Neural cell (in vitro differentiated cells): ENCODE results near the gene TDRD3. TPM values are rescaled to one million over a fixed set of nuclear protein-coding genes. Genes with fewer than 3 reads are reported as not detected.

Source experiments
- H2AFZ ChIP-seq: fragments of 200-600, 300-800 bp; sonication (generic), shearing (Covaris generic); 2 replicates; pipeline ENCODE4 v1.6.0; 2014; ENCODE audit warnings: low read depth, mild to moderate bottlenecking, antibody characterized with exemption, low read length, moderate library complexity
- H3F3A ChIP-seq: fragments of 200-600 bp; shearing (Covaris generic); 2 replicates; pipeline ENCODE4 v1.6.1; 2016; ENCODE audit warnings: mild to moderate bottlenecking, moderate library complexity, mixed read lengths, antibody characterized with exemption, low read length; ENCODE audit not compliant: insufficient read depth, poor library complexity, severe bottlenecking
- H3K27ac ChIP-seq: fragments of 200-600, 300-800 bp; sonication (generic), shearing (Covaris generic); 2 replicates; pipeline ENCODE4 v1.5.1; 2014; ENCODE audit warnings: mild to moderate bottlenecking, low read length, moderate library complexity
- H3K27me3 ChIP-seq: fragments of 300-800, 200-600 bp; sonication (generic), shearing (Covaris generic); 2 replicates; pipeline ENCODE4 v1.6.0; 2014; ENCODE audit warnings: mild to moderate bottlenecking, low read depth, low read length, moderate library complexity; ENCODE audit not compliant: insufficient read depth
- H3K36me3 ChIP-seq: fragments of 300-800, 200-600 bp; sonication (generic), shearing (Covaris generic); 2 replicates; pipeline ENCODE4 v1.5.1; 2014; ENCODE audit warnings: mild to moderate bottlenecking, antibody characterized with exemption, low read length, moderate library complexity; ENCODE audit not compliant: insufficient read depth
- H3K4me2 ChIP-seq: fragments of 300-800, 200-600 bp; sonication (generic), shearing (Covaris generic); 2 replicates; pipeline ENCODE4 v1.6.0; 2014; ENCODE audit warnings: mild to moderate bottlenecking, low read length
- H3K4me3 ChIP-seq: fragments of 300-800, 200-600 bp; sonication (generic), shearing (Covaris generic); 2 replicates; pipeline ENCODE4 v1.5.1; 2014; ENCODE audit warnings: mild to moderate bottlenecking, low read length, moderate library complexity
- H3K79me2 ChIP-seq: fragments of 200-600 bp; shearing (Covaris generic); replicated peaks from 2 replicates; pipeline ENCODE4 v1.6.0; 2014; ENCODE audit warnings: mild to moderate bottlenecking, low read length, moderate library complexity; ENCODE audit not compliant: insufficient read depth
- H3K9ac ChIP-seq: fragments of 300-800, 200-600 bp; sonication (generic), shearing (Covaris generic); 2 replicates; pipeline ENCODE4 v1.6.1; 2016; ENCODE audit warnings: mild to moderate bottlenecking, low read length, mixed read lengths
- H3K9me2 ChIP-seq: fragments of 200-600 bp; shearing (Covaris generic); 2 replicates; pipeline ENCODE4 v1.6.1; 2016; ENCODE audit warnings: mild to moderate bottlenecking, low read length, mixed read lengths; ENCODE audit not compliant: insufficient read depth
- H3K9me3 ChIP-seq: fragments of 200-600, 300-800 bp; sonication (generic), shearing (Covaris generic); 2 replicates; pipeline ENCODE4 v1.6.1; 2016; ENCODE audit warnings: mild to moderate bottlenecking, mixed run types, low read length, moderate library complexity, mixed read lengths
- H4K20me1 ChIP-seq: fragments of 200-600 bp; shearing (Covaris generic); 2 replicates; pipeline ENCODE4 v1.6.1; 2016; ENCODE audit warnings: mild to moderate bottlenecking, mixed run types; ENCODE audit not compliant: insufficient read depth
- EP300 ChIP-seq: fragments of 450-650 bp; conservative IDR thresholded peaks from 2 replicates; pipeline ENCODE4 v1.6.1; 2014; ENCODE audit warnings: antibody characterized with exemption, mild to moderate bottlenecking, moderate library complexity; ENCODE audit not compliant: poor library complexity, severe bottlenecking
- EZH2 ChIP-seq: fragments of 200-600, 300-800 bp; shearing (Covaris generic), sonication (generic); IDR thresholded peaks from 2 replicates; pipeline ENCODE4 v1.6.1; 2014; ENCODE audit warnings: antibody characterized with exemption, low read length, borderline replicate concordance, mild to moderate bottlenecking; ENCODE audit not compliant: insufficient read depth, poor library complexity, severe bottlenecking
- MXI1 ChIP-seq: fragments of 450-650 bp; conservative IDR thresholded peaks from 2 replicates; pipeline ENCODE4 v1.6.1; 2014; ENCODE audit warnings: antibody characterized with exemption, mild to moderate bottlenecking; ENCODE audit not compliant: poor library complexity, severe bottlenecking
- POLR2AphosphoS5 ChIP-seq: IDR thresholded peaks from 2 replicates; pipeline ENCODE4 v1.6.1; 2012
- RAD21 ChIP-seq: fragments of 450-650 bp; conservative IDR thresholded peaks from 2 replicates; pipeline ENCODE4 v1.6.1; 2014; ENCODE audit warnings: antibody characterized with exemption, mild to moderate bottlenecking, moderate library complexity
- SMC3 ChIP-seq: fragments of 450-650 bp; conservative IDR thresholded peaks from 2 replicates; pipeline ENCODE4 v1.6.1; 2014; ENCODE audit warnings: antibody characterized with exemption, mild to moderate bottlenecking, moderate library complexity; ENCODE audit not compliant: poor library complexity
- TAF1 ChIP-seq: IDR thresholded peaks from 2 replicates; pipeline ENCODE4 v1.6.1; 2012; ENCODE audit warnings: low read depth
- polyA plus RNA-seq: library from polyadenylated mRNA; depleted of rRNA; stranded (reverse); fragments of >200 nt; gene quantifications from 2 replicates; pipeline ENCODE4 v1.2.3, GENCODE V29; 2014
- TF ChIP-seq, protein P1 (sequence below): fragments of 450-650 bp; IDR thresholded peaks from 2 replicates; pipeline ENCODE4 v1.5.1; 2014; ENCODE audit warnings: antibody characterized with exemption, mild to moderate bottlenecking, moderate library complexity; ENCODE audit not compliant: poor library complexity, severe bottlenecking
- TF ChIP-seq, protein P2 (sequence below): IDR thresholded peaks from 2 replicates; pipeline ENCODE4 v1.6.1; 2012; ENCODE audit warnings: borderline replicate concordance

The TDRD3 gene
- polyA plus RNA-seq, 1 donor from 2014 or later, result 10.0 TPM

DNA sequence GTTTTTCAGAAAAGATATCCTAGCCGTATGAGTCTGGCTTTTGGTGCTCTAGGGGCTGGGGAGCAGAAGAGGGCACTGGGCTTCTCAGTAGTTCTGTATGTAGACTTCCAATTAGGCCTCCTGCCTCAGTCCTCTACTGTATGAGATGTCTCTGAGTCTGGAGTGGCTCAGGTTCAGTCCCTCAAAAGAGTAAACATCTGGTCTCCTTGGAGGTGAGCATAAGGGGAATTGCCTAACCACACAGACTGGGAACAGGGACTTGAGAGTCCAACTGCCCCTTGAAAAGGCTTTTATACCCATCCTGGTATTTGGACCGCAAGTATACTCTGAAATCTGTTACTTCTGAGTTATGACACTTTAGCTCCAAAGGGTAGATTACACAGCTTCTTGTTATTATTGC is 214.5 kb downstream of the TDRD3 start:
- Histone ChIP-seq H3K27ac (no peak overlapping the region), H3F3A (no peaks in the 10 kb centered on the region), H3K79me2 (no peaks in the 10 kb centered on the region), H3K9me3 (no peaks in the 10 kb centered on the region), H3K4me2 (no peak overlapping the region), H4K20me1 (no peaks in the 10 kb centered on the region), H3K36me3 (no peaks in the 10 kb centered on the region), H3K9ac (no peak overlapping the region), H3K27me3 (no peaks in the 10 kb centered on the region), H2AFZ (no peak overlapping the region), H3K4me3 (no peak overlapping the region), H3K9me2 (no peaks in the 10 kb centered on the region)
- no peak for TF ChIP-seq TAF1
- no peak for TF ChIP-seq SMC3
- TF ChIP-seq, protein P1, sequence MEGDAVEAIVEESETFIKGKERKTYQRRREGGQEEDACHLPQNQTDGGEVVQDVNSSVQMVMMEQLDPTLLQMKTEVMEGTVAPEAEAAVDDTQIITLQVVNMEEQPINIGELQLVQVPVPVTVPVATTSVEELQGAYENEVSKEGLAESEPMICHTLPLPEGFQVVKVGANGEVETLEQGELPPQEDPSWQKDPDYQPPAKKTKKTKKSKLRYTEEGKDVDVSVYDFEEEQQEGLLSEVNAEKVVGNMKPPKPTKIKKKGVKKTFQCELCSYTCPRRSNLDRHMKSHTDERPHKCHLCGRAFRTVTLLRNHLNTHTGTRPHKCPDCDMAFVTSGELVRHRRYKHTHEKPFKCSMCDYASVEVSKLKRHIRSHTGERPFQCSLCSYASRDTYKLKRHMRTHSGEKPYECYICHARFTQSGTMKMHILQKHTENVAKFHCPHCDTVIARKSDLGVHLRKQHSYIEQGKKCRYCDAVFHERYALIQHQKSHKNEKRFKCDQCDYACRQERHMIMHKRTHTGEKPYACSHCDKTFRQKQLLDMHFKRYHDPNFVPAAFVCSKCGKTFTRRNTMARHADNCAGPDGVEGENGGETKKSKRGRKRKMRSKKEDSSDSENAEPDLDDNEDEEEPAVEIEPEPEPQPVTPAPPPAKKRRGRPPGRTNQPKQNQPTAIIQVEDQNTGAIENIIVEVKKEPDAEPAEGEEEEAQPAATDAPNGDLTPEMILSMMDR, result no peak
- no peak for TF ChIP-seq EP300
- TF ChIP-seq RAD21, result no peak
- no peak for TF ChIP-seq MXI1
- TF ChIP-seq POLR2AphosphoS5, result no peak
- no peak for TF ChIP-seq EZH2
- TF ChIP-seq, protein P2, sequence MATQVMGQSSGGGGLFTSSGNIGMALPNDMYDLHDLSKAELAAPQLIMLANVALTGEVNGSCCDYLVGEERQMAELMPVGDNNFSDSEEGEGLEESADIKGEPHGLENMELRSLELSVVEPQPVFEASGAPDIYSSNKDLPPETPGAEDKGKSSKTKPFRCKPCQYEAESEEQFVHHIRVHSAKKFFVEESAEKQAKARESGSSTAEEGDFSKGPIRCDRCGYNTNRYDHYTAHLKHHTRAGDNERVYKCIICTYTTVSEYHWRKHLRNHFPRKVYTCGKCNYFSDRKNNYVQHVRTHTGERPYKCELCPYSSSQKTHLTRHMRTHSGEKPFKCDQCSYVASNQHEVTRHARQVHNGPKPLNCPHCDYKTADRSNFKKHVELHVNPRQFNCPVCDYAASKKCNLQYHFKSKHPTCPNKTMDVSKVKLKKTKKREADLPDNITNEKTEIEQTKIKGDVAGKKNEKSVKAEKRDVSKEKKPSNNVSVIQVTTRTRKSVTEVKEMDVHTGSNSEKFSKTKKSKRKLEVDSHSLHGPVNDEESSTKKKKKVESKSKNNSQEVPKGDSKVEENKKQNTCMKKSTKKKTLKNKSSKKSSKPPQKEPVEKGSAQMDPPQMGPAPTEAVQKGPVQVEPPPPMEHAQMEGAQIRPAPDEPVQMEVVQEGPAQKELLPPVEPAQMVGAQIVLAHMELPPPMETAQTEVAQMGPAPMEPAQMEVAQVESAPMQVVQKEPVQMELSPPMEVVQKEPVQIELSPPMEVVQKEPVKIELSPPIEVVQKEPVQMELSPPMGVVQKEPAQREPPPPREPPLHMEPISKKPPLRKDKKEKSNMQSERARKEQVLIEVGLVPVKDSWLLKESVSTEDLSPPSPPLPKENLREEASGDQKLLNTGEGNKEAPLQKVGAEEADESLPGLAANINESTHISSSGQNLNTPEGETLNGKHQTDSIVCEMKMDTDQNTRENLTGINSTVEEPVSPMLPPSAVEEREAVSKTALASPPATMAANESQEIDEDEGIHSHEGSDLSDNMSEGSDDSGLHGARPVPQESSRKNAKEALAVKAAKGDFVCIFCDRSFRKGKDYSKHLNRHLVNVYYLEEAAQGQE, result no peak

DNA sequence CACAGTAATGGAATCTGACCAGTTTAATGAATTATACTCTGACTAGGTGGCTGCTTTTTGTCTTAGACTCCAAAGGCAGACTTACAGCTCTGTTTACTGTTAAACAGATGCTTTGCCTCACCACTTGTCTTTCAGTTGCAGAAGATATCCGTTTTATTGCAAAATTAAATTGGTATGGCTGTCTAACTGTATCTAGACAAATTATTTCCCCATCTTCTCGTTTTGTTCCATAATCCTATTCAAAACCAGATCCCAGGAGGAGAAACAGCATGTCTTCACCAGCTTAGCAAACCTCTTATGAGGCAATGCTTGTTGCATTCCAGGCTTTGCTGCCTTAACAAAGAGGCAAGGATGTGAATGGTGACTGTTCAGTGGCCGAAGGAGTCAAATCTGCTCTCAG is 215.6 kb downstream of the TDRD3 start:
- H3F3A ChIP-seq, result no peaks in the 10 kb centered on the region
- H4K20me1 ChIP-seq, result no peaks in the 10 kb centered on the region
- TF ChIP-seq SMC3, result no peak
- no peak for TF ChIP-seq POLR2AphosphoS5
- no peak for TF ChIP-seq EP300
- no peak for TF ChIP-seq MXI1
- no peak for TF ChIP-seq EZH2
- TF ChIP-seq, protein P2, result no peak
- TF ChIP-seq, protein P1, result no peak
- TF ChIP-seq RAD21, result no peak
- TF ChIP-seq TAF1, result no peak
- no peak overlapping the region for H2AFZ ChIP-seq
- no peak overlapping the region for H3K27ac ChIP-seq
- no peaks in the 10 kb centered on the region for H3K36me3 ChIP-seq
- no peak overlapping the region for H3K4me3 ChIP-seq
- no peaks in the 10 kb centered on the region for H3K27me3 ChIP-seq
- no peaks in the 10 kb centered on the region for H3K9me2 ChIP-seq
- H3K9me3 ChIP-seq, result no peaks in the 10 kb centered on the region
- no peak overlapping the region for H3K9ac ChIP-seq
- H3K4me2 ChIP-seq, result no peak overlapping the region
- no peaks in the 10 kb centered on the region for H3K79me2 ChIP-seq
